ENCODE data around the gene MBOAT7.

Gene MBOAT7

GRCh38 chr19:54162241-54162805, 27.1 kb downstream of the MBOAT7 start:
- no peak for DNase-seq (ENCODE audit: low spot score)

GRCh38 chr19:54160854-54161253, 28.5 kb downstream of the MBOAT7 start:
- DNase-seq (ENCODE audit: low spot score): no peak

- no peak for DNase-seq (ENCODE audit: low spot score)
Observed at GRCh38 chr19:54160182-54160811, 29.1 kb downstream of the MBOAT7 start.

- DNase-seq (ENCODE audit: low spot score): peak; percentile 100
Observed at GRCh38 chr19:54159352-54160181, 29.8 kb downstream of the MBOAT7 start, which contains the start of gene LENG1. Gene LENG1, minus strand, starts transcription at chr19:54159721. Its CDS starts 26 bp downstream, at chr19:54159695.

GRCh38 chr19:54158812-54159351, 30.5 kb downstream of the MBOAT7 start:
- DNase-seq (ENCODE audit: low spot score): no peak

GRCh38 chr19:54156953-54157352, 32.4 kb downstream of the MBOAT7 start:
- DNase-seq (ENCODE audit: low spot score): no peak

- DNase-seq (ENCODE audit: low spot score): no peak
Observed at GRCh38 chr19:54156490-54156889, 32.9 kb downstream of the MBOAT7 start.

GRCh38 chr19:54155694-54156093, 33.7 kb downstream of the MBOAT7 start:
- no peak for DNase-seq (ENCODE audit: low spot score)

GRCh38 chr19:54154603-54155345, 34.6 kb downstream of the MBOAT7 start:
- DNase-seq (ENCODE audit: low spot score): no peak

GRCh38 chr19:54153731-54154326, 35.6 kb downstream of the MBOAT7 start:
- no peak for DNase-seq (ENCODE audit: low spot score)

GRCh38 chr19:54152878-54153524, 36.4 kb downstream of the MBOAT7 start:
- DNase-seq (ENCODE audit: low spot score): no peak

GRCh38 chr19:54152267-54152666, 37.1 kb downstream of the MBOAT7 start:
- DNase-seq (ENCODE audit: low spot score): no peak

GRCh38 chr19:54151362-54152035, 37.9 kb downstream of the MBOAT7 start:
- DNase-seq (ENCODE audit: low spot score): no peak

- DNase-seq (ENCODE audit: low spot score): no peak
Observed at GRCh38 chr19:54149021-54149812, 40.2 kb downstream of the MBOAT7 start.

- no peak for DNase-seq (ENCODE audit: low spot score)
Observed at GRCh38 chr19:54148158-54148557, 41.2 kb downstream of the MBOAT7 start.

- no peak for DNase-seq (ENCODE audit: low spot score)
Observed at GRCh38 chr19:54147676-54148075, 41.7 kb downstream of the MBOAT7 start.

- DNase-seq (ENCODE audit: low spot score): no peak
Observed at GRCh38 chr19:54145541-54146158, 43.7 kb downstream of the MBOAT7 start.

GRCh38 chr19:54142166-54142780, 47.1 kb downstream of the MBOAT7 start:
- DNase-seq (ENCODE audit: low spot score): no peak

GRCh38 chr19:54141356-54141755, 48.0 kb downstream of the MBOAT7 start:
- no peak for DNase-seq (ENCODE audit: low spot score)

Data from HuH-7 (cell line).